PC-3 (cell line): Measurements from ENCODE around the gene CTNNA3. TPM values are rescaled to one million over a fixed set of nuclear protein-coding genes. Genes with fewer than 3 reads are reported as not detected.

Source experiments
- ATAC-seq: fragments of 200-7000 bp; cut with Tn5 transposase; 2 replicates; pipeline ENCODE4 v1.9.1; 2020; ENCODE audit warnings: mild to moderate bottlenecking, moderate library complexity
- BruUV-seq: library from RNA; stranded (reverse); fragments of 400-500 nt; replicated peaks from 2 replicates; lab custom pipeline; 2021; lab: Mats Ljungman, UMichigan
- CTCF ChIA-PET: fragments of 300-600 bp; sonication (Branson Sonifier 250); formaldehyde crosslinking; loops from one replicate; lab custom pipeline; 2022; ENCODE audit warnings: antibody characterized with exemption; lab: Charles Lee
- POLR2A ChIA-PET: fragments of 300-600 bp; sonication (Branson Sonifier 250); formaldehyde crosslinking; loops from one replicate; lab custom pipeline; 2022; ENCODE audit warnings: antibody characterized with exemption; ENCODE audit not compliant: unreplicated experiment; lab: Charles Lee
- DNase-seq: peaks from one replicate; pipeline ENCODE4 v3.0.0-alpha.2; 2015
- H2AFZ ChIP-seq: fragments of 300-600 bp; sonication (generic); 2 replicates; pipeline ENCODE4 v1.6.0; 2016; ENCODE audit warnings: antibody characterized with exemption, low read length
- H3F3A ChIP-seq: fragments of 300-600 bp; sonication (generic); one replicate; pipeline ENCODE4 v1.6.0; 2017; ENCODE audit warnings: antibody characterized with exemption, low read length, control low read depth, mild to moderate bottlenecking; ENCODE audit not compliant: unreplicated experiment
- H3K27ac ChIP-seq: fragments of 300-600 bp; sonication (generic); 2 replicates; pipeline ENCODE4 v1.5.1; 2016; ENCODE audit warnings: mild to moderate bottlenecking, low read length
- H3K27me3 ChIP-seq: fragments of 300-600 bp; sonication (generic); 2 replicates; pipeline ENCODE4 v1.6.1; 2016; ENCODE audit warnings: low read length, mixed read lengths
- H3K36me3 ChIP-seq: fragments of 300-600 bp; sonication (generic); 2 replicates; pipeline ENCODE4 v1.6.1; 2016; ENCODE audit warnings: low read depth, mixed run types, low read length, mixed read lengths
- H3K4me1 ChIP-seq: fragments of 300-600 bp; sonication (generic); 2 replicates; pipeline ENCODE4 v1.5.1; 2016; ENCODE audit warnings: low read length; ENCODE audit not compliant: insufficient read depth
- H3K4me2 ChIP-seq: fragments of 300-600 bp; sonication (generic); 2 replicates; pipeline ENCODE4 v1.6.0; 2016; ENCODE audit warnings: low read length
- H3K4me3 ChIP-seq: fragments of 300-600 bp; sonication (generic); 2 replicates; pipeline ENCODE4 v1.5.1; 2016; ENCODE audit warnings: mild to moderate bottlenecking, low read length, mixed read lengths
- H3K79me2 ChIP-seq: fragments of 300-600 bp; sonication (generic); 2 replicates; pipeline ENCODE4 v1.6.1; 2017; ENCODE audit warnings: low read length, mixed read lengths
- H3K9ac ChIP-seq: fragments of 300-600 bp; sonication (generic); 2 replicates; pipeline ENCODE4 v1.6.0; 2016; ENCODE audit warnings: mild to moderate bottlenecking, low read length
- H3K9me2 ChIP-seq: fragments of 300-600 bp; sonication (generic); replicated peaks from 2 replicates; pipeline ENCODE4 v1.6.1; 2016; ENCODE audit warnings: mixed run types, low read length, mixed read lengths
- H3K9me3 ChIP-seq: fragments of 300-600 bp; sonication (generic); 2 replicates; pipeline ENCODE4 v1.6.1; 2016; ENCODE audit warnings: low read length, mixed read lengths
- H4K20me1 ChIP-seq: fragments of 300-600 bp; sonication (generic); 2 replicates; pipeline ENCODE4 v1.6.1; 2016; ENCODE audit warnings: low read length, mixed read lengths
- CTCF ChIP-seq: fragments of 300-600 bp; sonication (generic); conservative IDR thresholded peaks from 2 replicates; pipeline ENCODE4 v1.5.1; 2017; ENCODE audit warnings: antibody characterized with exemption, low read depth, mild to moderate bottlenecking, low read length
- EZH2 ChIP-seq: fragments of 300-600 bp; sonication (generic); IDR thresholded peaks from one replicate; pipeline ENCODE4 v1.6.1; 2017; ENCODE audit warnings: antibody characterized with exemption, mild to moderate bottlenecking, low read length; ENCODE audit not compliant: unreplicated experiment
- EZH2phosphoT487 ChIP-seq: fragments of 300-600 bp; sonication (generic); IDR thresholded peaks from 2 replicates; pipeline ENCODE4 v1.6.1; 2018; ENCODE audit warnings: mild to moderate bottlenecking, antibody characterized with exemption, low read length, borderline replicate concordance
- intact Hi-C: fragments of 100-400 bp; cut with micrococcal nuclease; formaldehyde crosslinking; loops from 2 replicates; pipeline ENCODE4 v1.9.0; 2023
- microRNA-seq: library from miRNA; unstranded; fragments of <30 nt; microRNA quantifications from one replicate; pipeline ENCODE4 v1.1.0, GENCODE V29; 2020; ENCODE audit not compliant: unreplicated experiment
- total RNA-seq: library from RNA; depleted of rRNA; stranded (reverse); fragments of >200 nt; gene quantifications from 2 replicates; pipeline ENCODE4 v1.2.3, GENCODE V29; 2014; rRNA removed

Gene CTNNA3
- total RNA-seq, 1 experiment from 2014 or later, result 1.9 TPM

GRCh38 chr10:65891073-65891981 lies 1804.7 kb downstream of the CTNNA3 start:
- BruUV-seq, result no TSS peak
- peak overlapping the region; percentile 74 for H3K27ac ChIP-seq
- no peaks in the 10 kb centered on the region for H3K36me3 ChIP-seq
- no peaks in the 10 kb centered on the region for H3F3A ChIP-seq
- no peak for TF ChIP-seq EZH2
- no peak for TF ChIP-seq CTCF
- TF ChIP-seq EZH2phosphoT487, result no peak
- ChIA-PET CTCF (interaction anchor here (0.5 to 0.6 kb wide), 2 partner anchors 47 to 844 kb away, joined by 3 to 5 read pairs; no protein-coding TSS in a partner anchor), POLR2A (interaction anchor here (0.6 kb wide), 1 partner anchor 264 kb away, joined by 3 read pairs; no protein-coding TSS in a partner anchor)
- DNase-seq (peak; percentile 90), ATAC-seq (peak; percentile 98)
- peak overlapping the region; percentile 28 for H2AFZ ChIP-seq
- no peaks in the 10 kb centered on the region for H3K9me2 ChIP-seq
- H3K9me3 ChIP-seq, result no peaks in the 10 kb centered on the region
- peaks cover 21% of the 10 kb centered on the region for H3K4me1 ChIP-seq
- peak overlapping the region; percentile 6; the same call in 1 of the 2 replicates for H3K4me3 ChIP-seq
- intact Hi-C loops, result loop anchor here (1.0 to 5.0 kb wide), 4 partner anchors 31 to 1159 kb away; no protein-coding TSS in a partner anchor
- no peaks in the 10 kb centered on the region for H4K20me1 ChIP-seq
- H3K79me2 ChIP-seq, result no peaks in the 10 kb centered on the region
- no peaks in the 10 kb centered on the region for H3K27me3 ChIP-seq
- peak overlapping the region; percentile 48 for H3K4me2 ChIP-seq
- peak overlapping the region; percentile 7 for H3K9ac ChIP-seq

- TF ChIP-seq EZH2phosphoT487, result no peak
- no peaks in the 10 kb centered on the region for H3K9me2 ChIP-seq
- POLR2A ChIA-PET, result interaction anchor here (0.5 kb wide), 1 partner anchor 461 kb away, joined by 4 read pairs; no protein-coding TSS in a partner anchor
- DNase-seq (no peak), ATAC-seq (no peak)
- H3K4me1 ChIP-seq, result peaks cover 15% of the 10 kb centered on the region
- no peak overlapping the region for H3K4me3 ChIP-seq
- H3K36me3 ChIP-seq, result no peaks in the 10 kb centered on the region
- no peak overlapping the region for H3K4me2 ChIP-seq
- BruUV-seq, result no TSS peak
- H2AFZ ChIP-seq, result no peak overlapping the region
- no peaks in the 10 kb centered on the region for H3K27me3 ChIP-seq
- no peaks in the 10 kb centered on the region for H4K20me1 ChIP-seq
- H3K27ac ChIP-seq, result no peak overlapping the region
- H3K9me3 ChIP-seq, result no peaks in the 10 kb centered on the region
- no peaks in the 10 kb centered on the region for H3K79me2 ChIP-seq
- no peak overlapping the region for H3K9ac ChIP-seq
- peaks cover 4% of the 10 kb centered on the region for H3F3A ChIP-seq
- CTCF ChIA-PET, result no interaction called here
- intact Hi-C loops, result no loop called here
Observed at GRCh38 chr10:65864529-65864928, 1831.5 kb downstream of the CTNNA3 start.

- DNase-seq (no peak), ATAC-seq (no peak)
- CTCF ChIA-PET, result no interaction called here
- intact Hi-C loops, result no loop called here
- peaks cover 4% of the 10 kb centered on the region for H3F3A ChIP-seq
- peaks cover 15% of the 10 kb centered on the region for H3K4me1 ChIP-seq
- POLR2A ChIA-PET, result no interaction called here
- H3K27me3 ChIP-seq, result no peaks in the 10 kb centered on the region
- H3K36me3 ChIP-seq, result no peaks in the 10 kb centered on the region
- H3K9me3 ChIP-seq, result no peaks in the 10 kb centered on the region
- no peaks in the 10 kb centered on the region for H3K79me2 ChIP-seq
- no peak overlapping the region for H3K4me2 ChIP-seq
- no peak overlapping the region for H3K4me3 ChIP-seq
- TF ChIP-seq EZH2phosphoT487 (no peak), CTCF (no peak), EZH2 (no peak)
- H3K9me2 ChIP-seq, result no peaks in the 10 kb centered on the region
- BruUV-seq, result no TSS peak
- H4K20me1 ChIP-seq, result no peaks in the 10 kb centered on the region
- no peak overlapping the region for H2AFZ ChIP-seq
- no peak overlapping the region for H3K9ac ChIP-seq
- H3K27ac ChIP-seq, result no peak overlapping the region
Observed at GRCh38 chr10:65864036-65864435, 1832.0 kb downstream of the CTNNA3 start.

Small RNA genes within 50 kb of the gene (microRNA-seq; reads per million reads assigned to microRNA genes)
- gene MIR7151, result not detected

Other genes starting within 250 kb of the CTNNA3 start
- 14.2 and 15.5 TPM in 2 replicates for gene DNAJC12, start 142.0 kb upstream of the CTNNA3 start, total RNA-seq
- gene SIRT1, start 188.5 kb upstream of the CTNNA3 start, total RNA-seq, result 20.4 and 20.8 TPM in 2 replicates